SKM-1 treated with dmso at 0.1 percent for 144 hours (cell line): ENCODE results near the gene CYLD.

Experiments
- DNase-seq: peaks from one replicate; lab custom pipeline; 2025; ENCODE audit not compliant: unreplicated experiment; lab: John Stamatoyannopoulos, UW

The CYLD gene

DNA sequence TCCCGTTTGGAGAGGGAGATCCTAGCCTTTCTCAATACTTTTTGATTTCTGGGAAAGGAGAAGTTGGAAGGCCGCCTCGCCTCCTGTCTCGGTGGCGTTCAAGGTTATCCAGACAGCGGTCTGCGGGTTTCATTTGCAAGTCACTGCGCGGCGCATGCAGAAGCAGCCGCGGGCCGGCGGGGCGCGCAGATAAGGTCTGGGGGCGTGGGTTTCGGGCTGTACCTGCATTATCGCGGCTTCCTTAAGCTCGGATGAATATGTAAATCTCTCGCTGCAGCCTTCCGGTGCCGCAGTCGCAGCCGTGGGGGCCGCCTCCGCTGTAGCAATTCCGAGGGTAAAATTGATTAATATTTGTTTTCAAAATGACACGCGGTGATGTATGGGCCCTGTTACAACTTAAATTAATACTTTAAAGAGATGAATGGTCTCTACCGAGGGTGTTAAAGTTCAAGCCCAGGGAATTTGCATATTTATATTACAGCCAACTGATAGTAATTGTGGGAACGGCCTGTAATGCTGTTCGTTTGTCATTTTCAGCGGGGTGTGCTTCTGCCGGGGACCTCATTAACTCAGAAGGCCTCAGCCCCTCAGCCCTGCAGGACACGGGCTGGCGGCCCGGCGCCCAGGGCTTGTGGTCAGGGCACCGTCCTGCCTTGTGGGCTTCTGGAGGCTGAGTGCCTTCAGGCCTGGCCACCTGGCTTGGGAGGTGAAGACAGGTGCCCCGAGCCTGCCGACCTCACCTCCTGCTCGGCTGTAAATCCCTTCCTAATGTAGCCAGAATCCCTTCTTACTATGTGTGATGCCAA lies 99.4 kb downstream of the CYLD start:
- no peak for DNase-seq

DNA sequence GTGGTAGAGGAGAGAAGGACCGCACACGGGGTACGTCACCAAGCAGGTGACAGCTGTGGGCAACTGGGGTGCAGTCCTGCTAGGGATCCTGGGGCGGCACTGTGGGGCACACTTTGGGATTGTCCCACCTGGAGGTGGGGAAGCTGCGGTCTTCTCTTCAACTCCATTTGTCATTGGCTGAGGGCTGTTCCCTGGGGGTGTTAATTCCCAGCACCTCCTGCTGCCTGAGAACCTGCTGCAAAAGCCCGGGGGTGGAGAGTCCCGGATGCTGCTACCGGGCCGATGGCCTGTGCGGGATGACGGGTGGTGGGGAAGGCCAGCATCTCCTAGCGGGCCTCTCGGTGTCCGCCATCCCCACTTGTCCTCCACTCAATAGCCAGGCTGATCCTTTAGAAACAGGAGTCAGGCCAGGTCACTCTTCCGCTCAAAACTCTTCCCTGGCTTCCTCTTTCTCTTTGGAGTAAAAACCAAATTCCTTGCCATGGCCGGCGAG lies 100.2 kb downstream of the CYLD start:
- DNase-seq: no peak

DNA sequence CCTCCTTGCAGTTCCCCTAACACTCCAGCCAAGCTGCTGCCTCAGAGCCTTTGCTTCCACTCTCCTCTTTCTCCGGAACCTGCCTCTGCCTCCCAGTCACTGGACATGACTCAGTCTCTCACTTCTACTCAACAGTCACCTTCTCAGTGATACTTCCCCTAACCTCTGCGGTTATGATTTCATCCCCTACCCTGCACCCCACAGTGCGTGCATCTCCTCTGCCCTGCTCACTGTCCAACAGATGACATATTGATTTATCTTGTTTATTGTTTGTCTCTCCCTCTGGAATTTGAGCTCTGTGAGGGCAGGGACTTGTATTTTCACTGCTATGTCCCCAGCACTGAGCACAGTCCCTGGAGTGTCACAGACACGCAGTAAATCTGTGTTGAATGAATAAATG lies 100.7 kb downstream of the CYLD start:
- no peak for DNase-seq

DNA sequence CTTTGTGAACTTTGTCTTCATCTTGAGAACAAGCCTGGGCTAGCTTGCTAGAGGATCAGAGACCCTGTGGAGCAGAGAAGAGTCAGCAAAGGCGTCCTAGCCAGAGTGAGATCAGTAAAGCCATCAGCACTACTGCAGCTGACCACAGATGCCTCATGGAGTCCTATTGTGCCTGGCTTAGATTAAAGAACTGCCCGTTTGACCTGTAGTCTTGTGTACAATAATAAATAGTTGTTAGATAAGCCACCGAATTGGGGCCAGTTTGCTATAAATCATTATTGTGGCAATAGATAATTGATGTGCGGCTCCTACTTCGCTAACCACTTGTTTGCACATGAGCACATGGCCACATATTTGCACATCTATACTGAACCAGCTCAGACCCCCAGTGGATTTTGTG lies 103.0 kb downstream of the CYLD start:
- DNase-seq: no peak

DNA sequence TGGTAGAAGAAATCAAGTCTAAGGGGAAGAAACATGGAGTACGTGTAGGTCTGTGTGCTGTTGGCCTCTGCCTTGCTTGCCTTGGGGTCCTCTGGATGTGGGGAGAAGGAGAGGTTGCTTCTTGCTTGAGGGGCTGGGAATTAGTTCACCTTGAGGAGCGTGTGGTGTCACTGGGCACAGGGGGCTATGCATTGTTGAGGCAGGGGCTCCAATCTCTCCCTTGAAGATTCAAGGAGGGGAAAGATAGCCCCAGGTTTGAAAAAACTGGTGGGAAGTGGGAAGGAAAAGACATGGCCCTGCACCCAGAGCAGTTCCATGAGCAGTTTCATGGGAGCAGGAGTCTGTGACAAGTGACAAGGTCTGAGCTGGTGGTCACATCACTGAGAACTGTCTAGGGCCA lies 103.4 kb downstream of the CYLD start:
- no peak for DNase-seq

DNA sequence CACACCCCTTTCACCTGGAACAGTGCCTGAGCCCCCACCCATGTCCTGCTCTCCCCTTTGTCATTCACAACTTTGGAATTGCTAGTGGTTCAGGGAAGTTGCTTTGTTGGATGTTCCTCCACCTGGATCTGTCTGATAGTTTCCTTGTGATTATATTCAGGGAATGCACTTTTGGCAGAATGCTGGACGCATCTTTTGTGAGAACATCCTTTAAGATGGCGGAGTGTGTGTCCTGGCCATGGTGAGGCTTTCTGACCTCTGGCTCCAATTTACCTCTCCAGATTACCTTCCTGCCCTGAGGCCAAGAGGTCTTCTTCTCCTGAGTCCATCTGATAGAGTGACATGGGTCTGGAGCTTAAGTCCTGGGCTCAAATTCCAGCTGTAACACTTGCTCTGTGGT lies 104.6 kb downstream of the CYLD start:
- DNase-seq: no peak

DNA sequence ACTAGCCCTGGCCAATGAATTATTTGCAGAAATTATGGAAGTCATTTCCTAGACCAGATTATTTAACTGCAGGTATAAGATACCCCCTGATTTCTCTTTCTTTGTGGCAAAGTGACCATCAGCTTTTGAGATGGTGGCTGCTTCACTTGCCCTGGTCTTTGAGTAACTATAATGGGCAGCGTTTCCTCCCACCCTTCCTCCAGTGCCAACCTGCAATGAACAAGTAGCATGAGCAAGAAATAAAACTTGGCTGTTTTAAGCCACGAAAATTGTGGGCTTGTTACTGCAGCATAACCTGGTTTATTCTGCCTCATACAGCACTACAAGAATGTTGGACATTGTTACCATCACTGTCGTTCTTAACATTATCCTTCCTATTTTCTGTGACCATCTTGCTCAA lies 105.3 kb downstream of the CYLD start:
- DNase-seq: no peak

DNA sequence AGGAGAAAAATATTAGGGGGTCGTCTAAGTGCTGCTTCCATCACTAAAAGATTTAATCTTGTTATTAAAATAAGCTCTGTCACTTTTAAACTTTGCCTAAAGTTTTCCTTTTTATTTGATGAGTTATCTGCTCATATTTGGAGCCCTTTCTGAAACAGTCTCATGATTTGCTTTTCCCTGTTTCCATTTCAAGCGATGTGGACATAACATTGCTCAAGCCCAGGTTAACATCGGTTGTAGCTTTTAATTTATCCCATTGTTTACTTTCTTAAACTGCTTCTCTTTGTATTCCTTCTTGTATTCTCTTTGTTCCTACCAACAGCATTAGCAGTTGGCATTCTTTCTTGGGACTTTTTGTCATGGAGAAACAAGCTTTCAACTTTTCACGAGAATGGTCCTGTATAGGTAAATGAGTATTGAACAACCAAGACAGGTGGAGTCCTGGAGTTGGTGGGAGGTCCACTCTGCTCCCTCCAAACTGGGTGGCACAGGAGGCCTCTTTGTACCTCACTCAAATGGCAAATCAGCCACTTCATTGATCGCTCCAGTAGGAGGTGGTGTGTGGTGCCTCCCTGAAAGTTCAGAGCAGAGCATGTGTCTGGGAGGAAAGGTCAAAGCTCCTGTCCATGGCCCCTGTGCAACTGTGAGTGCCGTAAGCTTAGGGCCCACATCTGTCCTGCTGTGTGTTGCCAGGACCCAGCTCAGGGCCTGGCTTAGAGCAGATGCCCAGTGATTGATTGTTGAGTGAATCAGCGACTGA lies 107.0 kb downstream of the CYLD start:
- no peak for DNase-seq
